OCI-LY7 (cell line): ENCODE measurements around the gene RBMS1. TPM values are rescaled to one million over a fixed set of nuclear protein-coding genes. Genes with fewer than 3 reads are reported as not detected.

ENCODE experiments used
- BruUV-seq: library from RNA; stranded (reverse); fragments of 400-500 nt; replicated peaks from 2 replicates; lab custom pipeline; 2021; lab: Mats Ljungman, UMichigan
- CTCF ChIA-PET: fragments of 300-600 bp; sonication (Branson Sonifier 250); formaldehyde crosslinking; loops from one replicate; lab custom pipeline; 2022; ENCODE audit warnings: antibody characterized with exemption; ENCODE audit not compliant: unreplicated experiment; lab: Charles Lee
- POLR2A ChIA-PET: fragments of 300-600 bp; sonication (Branson Sonifier 250); formaldehyde crosslinking; loops from one replicate; lab custom pipeline; 2022; ENCODE audit warnings: antibody characterized with exemption; lab: Charles Lee
- DNase-seq: peaks from one replicate; pipeline ENCODE4 v3.0.0-alpha.2; 2015; ENCODE audit warnings: low spot score
- H2AFZ ChIP-seq: fragments of 200-600 bp; sonication (generic), shearing (Covaris generic); 2 replicates; pipeline ENCODE4 v1.6.1; 2014; ENCODE audit warnings: mild to moderate bottlenecking, antibody characterized with exemption, low read length, moderate library complexity
- H3K27ac ChIP-seq: fragments of 200-600 bp; sonication (generic); 2 replicates; pipeline ENCODE4 v1.5.1; 2014; ENCODE audit warnings: mixed run types, low read depth, mild to moderate bottlenecking, moderate library complexity, low read length, inconsistent platforms; ENCODE audit not compliant: poor library complexity, severe bottlenecking
- H3K36me3 ChIP-seq: fragments of 200-600 bp; sonication (generic); 2 replicates; pipeline ENCODE4 v1.6.1; 2014; ENCODE audit warnings: mild to moderate bottlenecking, antibody characterized with exemption, low read length, moderate library complexity, mixed read lengths; ENCODE audit not compliant: insufficient read depth
- H3K4me1 ChIP-seq: fragments of 200-600 bp; sonication (generic); 2 replicates; pipeline ENCODE4 v1.5.1; 2014; ENCODE audit warnings: mild to moderate bottlenecking, low read length; ENCODE audit not compliant: insufficient read depth, poor library complexity, severe bottlenecking
- H3K4me2 ChIP-seq: fragments of 200-600 bp; sonication (generic); 2 replicates; pipeline ENCODE4 v1.6.1; 2014; ENCODE audit warnings: mild to moderate bottlenecking, low read length
- H3K4me3 ChIP-seq: fragments of 200-600 bp; sonication (generic); 2 replicates; pipeline ENCODE4 v1.5.1; 2014; ENCODE audit warnings: mild to moderate bottlenecking, low read depth, low read length; ENCODE audit not compliant: poor library complexity, severe bottlenecking
- H3K79me2 ChIP-seq: fragments of 200-600 bp; sonication (generic); 2 replicates; pipeline ENCODE4 v1.6.1; 2016; ENCODE audit warnings: low read depth, mild to moderate bottlenecking, low read length, moderate library complexity, mixed read lengths; ENCODE audit not compliant: insufficient read depth
- H3K9me2 ChIP-seq: fragments of 200-600 bp; sonication (generic); 2 replicates; pipeline ENCODE4 v1.6.1; 2016; ENCODE audit warnings: mild to moderate bottlenecking, low read length, mixed read lengths; ENCODE audit not compliant: insufficient read depth
- H3K9me3 ChIP-seq: fragments of 200-600 bp; sonication (generic); 2 replicates; pipeline ENCODE4 v1.6.1; 2014; ENCODE audit warnings: mild to moderate bottlenecking, mixed run types, low read length, mixed read lengths
- H4K20me1 ChIP-seq: fragments of 200-600 bp; sonication (generic); 2 replicates; pipeline ENCODE4 v1.6.1; 2014; ENCODE audit warnings: mild to moderate bottlenecking, antibody characterized with exemption, low read length, moderate library complexity, mixed read lengths; ENCODE audit not compliant: insufficient read depth
- CTCF ChIP-seq: fragments of 200-600 bp; sonication (generic); conservative IDR thresholded peaks from 2 replicates; pipeline ENCODE4 v1.5.1; 2014; ENCODE audit warnings: mild to moderate bottlenecking, antibody characterized with exemption, low read length, moderate library complexity, mixed read lengths
- EZH2phosphoT487 ChIP-seq: fragments of 200-600 bp; sonication (generic); IDR thresholded peaks from 2 replicates; pipeline ENCODE4 v1.6.1; 2018; ENCODE audit warnings: low read depth, borderline replicate concordance, mild to moderate bottlenecking, mixed run types, antibody characterized with exemption, low read length, moderate library complexity, mixed read lengths
- intact Hi-C: fragments of 100-400 bp; cut with micrococcal nuclease; formaldehyde crosslinking; loops from one replicate; pipeline ENCODE4 v1.10.0; 2022; ENCODE audit not compliant: unreplicated experiment
- total RNA-seq, 2 experiments: library from RNA; depleted of rRNA in 1 of 2; stranded (reverse); fragments of >200 nt in 1 of 2; shearing (Covaris generic) in 1 of 2; gene quantifications; 2 replicates each; pipeline ENCODE4 v1.2.3, GENCODE V29; 2014 to 2022

Gene RBMS1
- total RNA-seq, 2 experiments from 2014 or later, result 29.5 to 35.7 TPM

DNA sequence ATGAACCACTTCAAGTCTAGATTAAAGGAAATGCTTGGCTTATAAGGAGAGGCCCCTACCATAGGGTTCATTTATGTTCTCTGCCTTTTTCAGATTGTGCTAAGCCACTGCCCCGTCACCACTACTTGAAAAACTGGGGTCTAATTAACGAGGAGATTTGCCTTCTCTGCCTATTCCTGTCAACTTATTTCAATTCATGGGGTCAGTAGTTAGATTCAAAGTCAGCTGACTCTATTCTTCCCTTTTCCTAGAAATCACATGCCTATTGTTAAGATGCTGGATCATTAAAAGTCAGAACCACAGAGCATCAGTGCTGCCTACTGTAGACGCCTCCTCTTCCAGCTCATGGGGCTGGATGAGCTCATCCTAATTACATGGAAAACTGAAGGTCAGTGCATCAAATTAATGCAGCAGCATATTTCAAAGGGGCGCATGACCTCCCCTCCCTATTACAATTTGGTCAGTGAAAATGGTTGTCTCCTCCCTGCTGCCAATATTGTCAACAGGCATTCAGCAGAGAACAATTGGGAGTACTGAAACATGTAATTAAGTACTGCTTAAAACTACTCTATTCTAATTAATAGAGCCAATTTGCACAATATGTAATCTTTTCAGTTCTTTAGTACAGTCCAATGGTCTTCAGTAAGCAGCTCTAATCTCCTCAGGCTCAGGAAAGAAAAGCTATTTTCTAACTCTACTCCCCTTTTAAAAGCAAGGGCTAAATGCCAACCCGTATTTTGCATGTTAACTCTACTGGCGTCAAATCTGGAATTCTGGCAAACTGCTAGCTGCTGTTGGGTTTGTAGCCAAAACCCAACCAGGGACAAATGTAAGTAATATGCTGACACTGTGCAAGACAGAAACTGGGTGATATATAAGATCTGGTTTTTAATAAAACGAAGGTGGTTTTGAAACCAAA lies 176.2 kb downstream of the RBMS1 start:
- DNase-seq, result no peak
- intact Hi-C loops, result no loop called here
- no peaks in the 10 kb centered on the region for H3K79me2 ChIP-seq
- TF ChIP-seq CTCF, result no peak
- no peak for TF ChIP-seq EZH2phosphoT487
- ChIA-PET POLR2A (interaction anchor here (0.5 to 0.9 kb wide), 6 partner anchors 9 to 1469 kb away, joined by 3 to 4 read pairs (median 4); no protein-coding TSS in a partner anchor), CTCF (no interaction called here)
- no peak overlapping the region for H3K27ac ChIP-seq
- 0 out of 2 replicates have a peak, but pooled peaks cover 4% of the 10 kb centered on the region for H4K20me1 ChIP-seq
- H3K36me3 ChIP-seq, result no peaks in the 10 kb centered on the region
- H3K4me2 ChIP-seq, result no peak overlapping the region
- H3K9me3 ChIP-seq, result no peaks in the 10 kb centered on the region
- H2AFZ ChIP-seq, result no peak overlapping the region
- no peaks in the 10 kb centered on the region for H3K9me2 ChIP-seq
- H3K4me1 ChIP-seq, result no peaks in the 10 kb centered on the region
- H3K4me3 ChIP-seq, result no peak overlapping the region
- no TSS peak for BruUV-seq

DNA sequence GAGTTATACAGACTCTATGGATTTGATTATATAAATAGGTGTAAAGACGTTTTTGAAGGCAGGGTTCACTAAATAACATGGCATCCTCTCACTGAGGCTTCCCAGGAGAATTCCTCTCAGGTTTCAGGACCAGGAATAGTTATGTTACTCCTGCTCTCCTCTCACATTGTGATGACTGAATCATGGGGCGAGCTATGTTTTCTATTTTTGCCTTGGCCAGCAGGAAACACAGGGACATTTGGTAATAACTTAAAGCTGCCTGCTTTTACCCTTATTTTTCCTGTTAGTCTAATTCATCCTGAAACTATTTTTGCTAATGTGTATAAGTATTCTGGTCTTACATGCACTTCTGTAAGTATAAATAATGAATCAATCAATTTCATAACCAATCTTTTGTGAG lies 178.3 kb downstream of the RBMS1 start:
- POLR2A ChIA-PET, result interaction anchor here (0.6 to 1.1 kb wide), 4 partner anchors 13 to 209 kb away, joined by 3 to 4 read pairs (median 4); no protein-coding TSS in a partner anchor
- H4K20me1 ChIP-seq, result no peaks in the 10 kb centered on the region

More for the DNA sequence above, 178.3 kb downstream of the RBMS1 start:
- Histone ChIP-seq H3K4me1 (no peaks in the 10 kb centered on the region), H3K36me3 (no peaks in the 10 kb centered on the region), H3K4me3 (no peak overlapping the region), H3K9me2 (no peaks in the 10 kb centered on the region), H3K79me2 (no peaks in the 10 kb centered on the region), H3K9me3 (no peaks in the 10 kb centered on the region), H2AFZ (no peak overlapping the region), H3K27ac (no peak overlapping the region), H3K4me2 (no peak overlapping the region)
- TF ChIP-seq EZH2phosphoT487, result no peak
- no peak for TF ChIP-seq CTCF
- BruUV-seq, result no TSS peak
- intact Hi-C loops, result no loop called here
- no peak for DNase-seq
- CTCF ChIA-PET, result no interaction called here
